IPS-NIHi7 (cell line): Measurements from ENCODE around the gene TMEM184B.

ENCODE experiments used
- DNase-seq: peaks from one replicate; pipeline ENCODE4 v3.0.0; 2012; ENCODE audit warnings: mixed read lengths; ENCODE audit errors: extremely low spot score

Gene TMEM184B

DNA sequence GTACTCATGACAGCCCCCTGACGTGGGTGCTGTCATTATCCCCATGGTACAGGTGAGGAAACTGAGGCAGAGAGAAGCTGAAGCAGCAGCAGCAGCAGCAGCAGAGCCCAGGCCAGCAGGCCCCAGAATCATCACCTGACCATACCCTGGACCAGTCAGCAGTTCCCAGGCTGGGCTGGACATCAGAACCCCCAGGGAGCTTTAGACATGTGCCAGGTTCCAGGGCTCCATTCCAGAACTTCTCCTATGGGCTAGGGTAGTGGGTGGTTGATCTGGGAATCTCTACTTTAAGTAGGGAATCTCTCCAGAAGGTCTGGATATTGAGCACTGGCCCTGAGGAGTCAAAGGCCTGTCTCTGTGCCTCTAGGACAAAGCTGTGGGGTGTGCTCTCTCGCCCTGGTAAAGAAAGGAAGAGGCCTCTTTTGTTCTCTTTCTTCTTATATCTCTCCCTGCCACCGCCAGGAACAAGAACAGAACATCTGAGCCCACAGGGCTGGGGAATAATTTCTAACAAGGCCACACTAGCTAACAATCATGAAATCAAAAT lies 44.4 kb downstream of the TMEM184B start:
- no peak for DNase-seq

DNA sequence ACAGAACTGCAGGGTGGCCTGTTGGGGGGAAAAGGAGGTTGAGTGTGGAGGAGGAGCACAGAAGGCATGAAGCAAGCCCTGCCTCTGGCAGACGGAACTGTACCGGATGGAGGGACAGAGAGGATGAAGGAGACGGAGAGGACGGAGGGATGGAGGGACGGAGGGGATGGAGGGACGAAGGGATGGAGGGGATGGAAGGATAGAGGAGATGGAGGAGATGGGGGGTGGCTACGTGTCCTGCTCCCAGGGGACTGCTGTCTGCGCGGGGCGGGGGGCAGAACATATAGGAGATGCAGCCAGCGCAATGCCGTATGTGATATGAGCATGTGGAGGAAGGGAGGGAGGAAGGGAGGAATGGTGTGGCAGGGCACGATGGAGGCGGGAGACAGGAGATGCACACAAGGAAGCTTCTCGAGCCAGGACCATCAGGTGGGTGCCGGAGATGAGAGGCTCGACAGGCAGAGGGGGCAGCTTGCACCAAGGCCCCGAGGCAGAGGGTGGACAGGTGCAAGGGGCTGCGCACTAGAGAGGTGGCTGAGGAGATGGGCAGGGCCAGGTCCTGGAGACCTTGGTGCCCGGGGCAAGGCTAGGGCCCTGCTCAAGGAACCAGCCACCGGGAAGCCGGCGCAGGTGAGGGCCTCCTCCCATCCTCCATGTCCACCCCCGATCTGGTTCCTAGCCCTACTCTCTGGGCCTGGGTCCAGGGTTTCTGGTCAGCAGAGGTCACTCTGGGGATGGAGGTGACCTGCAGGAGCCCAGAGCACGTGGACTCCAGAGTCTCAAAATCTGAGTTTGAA lies 45.8 kb downstream of the TMEM184B start:
- DNase-seq = no peak

DNA sequence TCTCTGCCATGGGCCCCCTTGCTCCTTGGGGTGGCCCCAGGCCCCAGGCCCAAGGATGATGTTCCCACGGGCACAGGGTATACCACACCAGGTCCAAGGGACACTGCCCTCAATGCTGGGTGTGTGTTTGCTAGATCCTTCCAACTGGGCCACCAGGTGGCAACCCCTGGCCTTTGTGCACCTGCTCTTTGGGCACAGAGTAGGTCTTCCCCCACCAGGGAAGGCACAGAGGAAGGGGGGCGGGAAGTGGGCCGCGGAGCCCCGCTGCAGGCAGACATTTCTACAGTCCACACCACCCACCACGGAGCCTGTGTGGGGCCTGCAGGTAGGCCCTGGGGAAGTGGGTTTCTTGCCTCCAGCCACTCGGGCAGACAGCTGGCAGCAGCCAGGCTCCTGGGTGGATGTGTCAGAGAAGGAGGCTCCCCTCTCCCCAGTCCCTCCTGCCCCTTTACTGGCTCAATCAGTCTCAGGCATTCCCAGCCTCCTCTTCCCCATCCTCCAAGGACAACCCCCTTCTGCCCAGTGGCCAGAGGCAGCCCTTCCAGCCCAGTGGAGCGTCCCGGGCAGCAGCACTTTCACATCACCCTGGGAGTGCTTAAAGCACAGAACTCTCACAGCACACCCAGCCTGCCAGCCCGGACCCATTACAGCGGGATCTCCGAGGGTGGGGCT lies 49.4 kb downstream of the TMEM184B start:
- DNase-seq = no peak

DNA sequence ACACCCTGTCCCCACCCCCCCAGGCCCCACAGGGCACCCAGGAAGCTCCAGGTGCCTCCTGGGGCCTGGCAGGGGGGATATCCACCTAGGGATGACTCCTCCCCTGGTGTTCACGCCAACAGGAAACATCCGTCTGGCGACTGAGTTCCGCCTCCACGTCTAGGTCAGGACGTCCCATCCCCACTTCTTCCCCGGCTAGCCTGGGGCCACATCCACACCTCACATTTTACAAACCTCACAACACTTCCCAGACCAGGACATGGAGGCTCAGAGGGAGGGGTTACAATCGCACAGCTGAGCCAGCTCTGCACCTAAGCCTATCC lies 50.1 kb downstream of the TMEM184B start:
- no peak for DNase-seq

DNA sequence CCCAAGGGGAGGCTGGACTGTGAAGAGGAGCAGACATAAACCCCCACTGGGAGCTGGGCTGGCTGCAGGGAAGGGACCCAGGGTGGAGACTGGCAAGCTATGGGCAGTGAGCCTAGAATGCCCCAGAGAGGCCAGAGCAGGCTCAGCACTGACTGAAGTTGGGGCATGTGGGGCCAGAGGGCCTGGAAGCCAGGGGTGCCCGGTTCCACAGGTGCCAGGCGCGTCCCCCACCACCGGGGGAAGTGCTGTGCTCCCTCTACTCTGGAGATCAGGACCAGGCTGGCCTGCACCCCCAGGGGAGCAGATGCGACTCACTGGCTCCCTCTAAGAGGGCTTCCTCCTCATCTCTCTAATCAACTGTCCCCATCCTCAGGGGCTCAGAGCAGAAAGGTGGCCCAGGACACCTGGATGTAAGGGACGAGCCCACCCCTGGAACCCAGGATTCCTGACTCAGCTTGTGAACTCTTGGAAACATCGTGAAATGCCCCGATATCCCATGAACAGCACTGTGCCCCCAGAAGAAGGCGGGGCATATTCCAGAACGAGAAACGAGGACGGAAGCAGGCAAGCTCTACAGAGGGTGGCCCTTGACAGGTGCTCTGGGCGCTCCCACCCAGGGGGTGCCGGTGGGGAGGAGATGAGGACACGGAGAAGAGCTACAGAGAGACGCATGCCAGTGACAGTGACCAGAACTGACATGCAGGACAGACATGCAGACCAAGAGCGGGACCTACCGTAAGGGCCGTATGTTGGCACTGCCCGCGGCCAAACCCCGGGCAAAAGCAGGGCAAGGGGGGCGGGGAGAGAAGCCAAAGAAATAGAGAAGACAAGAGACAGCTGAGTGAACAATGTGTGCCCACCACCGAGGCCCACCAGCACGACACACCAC lies 50.7 kb downstream of the TMEM184B start:
- no peak for DNase-seq

DNA sequence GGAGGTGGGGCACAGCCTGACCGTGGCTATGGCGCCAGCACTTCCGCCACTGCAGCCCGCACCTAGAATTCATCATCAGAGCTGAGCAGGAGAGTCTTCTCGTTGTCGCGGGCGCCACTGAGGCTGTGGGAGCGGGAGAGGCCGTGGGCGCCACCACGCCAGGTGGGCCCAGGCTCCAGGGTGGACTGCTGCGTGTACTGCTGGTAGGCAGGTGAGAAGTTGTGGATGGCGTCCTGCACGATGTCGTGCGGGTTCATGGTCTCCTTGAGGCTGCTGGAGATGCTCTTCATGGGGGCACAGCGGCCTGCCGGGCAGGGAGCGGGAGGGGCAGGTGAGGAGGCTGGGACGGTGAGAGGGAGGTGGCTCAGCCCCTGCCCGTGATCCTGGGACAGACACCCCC lies 51.4 kb downstream of the TMEM184B start:
- no peak for DNase-seq

DNA sequence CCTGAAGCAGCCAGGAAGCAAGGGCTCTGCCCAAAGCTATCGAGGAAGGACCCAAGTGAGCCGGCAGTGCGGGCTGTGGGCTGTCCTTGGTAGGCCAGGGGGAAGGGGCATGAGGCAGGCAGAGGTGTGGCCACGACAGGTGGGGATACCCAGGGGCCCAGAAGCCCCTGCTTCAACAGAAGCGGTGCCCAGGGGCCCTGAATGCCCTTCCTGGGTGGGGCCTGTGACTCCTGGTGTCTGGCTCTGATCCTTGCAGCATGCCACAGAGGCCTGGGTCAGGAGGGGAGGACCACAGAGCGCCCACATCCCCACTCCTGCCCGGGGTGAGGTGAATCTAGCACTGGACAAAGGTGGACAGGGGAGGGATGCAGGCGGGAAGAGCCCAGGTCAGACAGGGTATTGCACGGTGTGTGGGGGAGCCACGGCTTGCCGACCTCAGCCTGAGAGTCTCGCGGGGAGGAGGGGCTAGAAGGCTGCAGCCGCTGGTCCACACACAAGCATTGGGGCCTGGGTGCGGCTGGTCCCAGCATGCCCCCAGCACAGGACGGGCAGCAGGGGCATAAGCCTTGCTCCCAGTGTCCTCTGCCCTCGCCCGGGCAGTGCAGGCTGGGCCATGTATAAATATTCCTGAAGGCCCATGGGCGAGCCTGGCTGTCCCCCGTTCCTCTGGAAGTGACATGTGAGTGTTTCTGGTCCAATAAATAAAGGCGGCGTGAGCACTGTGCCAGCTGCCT lies 52.0 kb downstream of the TMEM184B start:
- no peak for DNase-seq

DNA sequence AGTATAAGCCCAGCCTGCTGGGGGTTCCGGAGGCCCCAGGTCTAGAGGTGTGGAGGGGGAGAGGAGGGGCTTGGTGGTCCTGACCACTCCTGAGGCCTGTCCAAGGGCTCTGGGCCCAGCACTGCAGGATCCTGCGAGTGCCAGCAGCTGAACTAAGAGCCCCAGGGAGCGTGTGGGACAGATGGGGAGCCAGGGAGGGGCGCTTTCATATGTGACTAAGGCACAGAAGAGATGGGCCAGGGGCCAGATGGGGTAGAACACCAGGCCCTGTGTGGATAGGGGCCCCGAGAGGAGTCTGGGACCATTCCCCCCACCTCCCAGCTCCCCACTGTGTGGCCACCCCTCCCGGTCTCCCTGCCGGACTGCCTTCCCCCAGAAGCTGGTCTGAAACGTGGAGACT lies 52.6 kb downstream of the TMEM184B start:
- DNase-seq = no peak

DNA sequence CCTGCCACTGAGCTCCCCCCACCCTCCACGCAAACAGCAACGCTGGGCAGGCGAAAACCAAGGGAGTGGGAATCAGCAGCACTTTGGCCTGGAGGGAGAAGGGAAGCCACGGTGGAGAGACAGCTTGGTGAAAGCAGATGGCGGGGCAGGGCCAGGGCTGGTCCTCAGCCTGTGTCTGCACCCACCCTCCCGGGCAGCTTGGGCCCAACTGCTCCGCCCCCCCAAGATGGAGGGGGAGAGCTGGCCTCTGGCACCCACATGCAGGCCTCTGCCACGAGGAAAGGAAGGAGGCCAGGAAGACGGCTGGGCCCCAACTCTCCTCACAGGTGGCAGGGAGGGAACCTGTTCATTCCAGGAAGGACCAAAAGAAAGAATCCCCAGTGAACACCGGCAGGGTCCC lies 53.2 kb downstream of the TMEM184B start:
- DNase-seq = no peak

DNA sequence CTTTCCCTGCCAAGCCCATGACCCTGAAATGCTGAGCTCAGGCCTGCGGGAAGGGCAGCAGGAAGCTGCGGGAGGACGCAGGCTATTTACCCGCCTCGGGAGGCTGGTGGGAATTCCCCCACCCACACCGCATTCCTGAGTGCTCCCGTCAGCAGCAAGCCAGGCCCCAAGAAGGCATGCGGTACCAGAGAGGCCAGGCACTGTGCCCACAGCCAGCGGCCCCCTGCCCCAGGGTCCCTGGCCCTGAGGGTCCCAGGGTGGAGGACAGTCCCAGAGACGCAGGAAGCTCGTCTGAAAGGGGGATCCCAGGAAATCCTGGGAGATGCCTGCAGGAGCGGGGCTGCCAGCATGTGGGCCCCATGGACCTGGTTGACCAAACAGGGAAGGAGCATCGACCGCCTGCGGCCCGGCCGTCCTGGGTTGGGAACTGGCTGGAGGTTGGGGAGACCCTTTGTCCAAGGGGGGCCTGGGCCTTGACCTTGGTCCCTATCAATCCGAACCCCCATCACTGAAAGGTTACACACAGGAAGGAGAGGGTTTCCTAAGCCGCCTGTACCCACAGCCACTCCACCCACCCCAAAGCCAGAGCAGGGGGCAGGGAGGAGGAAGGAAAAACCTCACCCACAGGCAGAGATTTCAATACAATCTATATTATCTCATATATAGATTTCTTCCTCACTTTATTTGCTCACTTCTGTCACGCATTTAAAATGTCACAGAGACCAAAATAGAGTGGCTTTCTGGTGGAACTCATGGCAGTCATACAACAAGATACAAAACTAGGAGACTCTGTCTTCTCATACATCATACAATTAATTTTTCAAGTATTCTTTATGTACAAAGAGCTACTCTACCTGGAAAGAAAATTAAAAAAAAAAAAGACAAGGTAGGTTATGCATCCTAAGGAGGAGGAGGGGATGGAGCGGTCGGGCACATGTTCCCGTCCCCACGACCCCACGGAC lies 53.9 kb downstream of the TMEM184B start:
- peak; percentile 84 for DNase-seq

DNA sequence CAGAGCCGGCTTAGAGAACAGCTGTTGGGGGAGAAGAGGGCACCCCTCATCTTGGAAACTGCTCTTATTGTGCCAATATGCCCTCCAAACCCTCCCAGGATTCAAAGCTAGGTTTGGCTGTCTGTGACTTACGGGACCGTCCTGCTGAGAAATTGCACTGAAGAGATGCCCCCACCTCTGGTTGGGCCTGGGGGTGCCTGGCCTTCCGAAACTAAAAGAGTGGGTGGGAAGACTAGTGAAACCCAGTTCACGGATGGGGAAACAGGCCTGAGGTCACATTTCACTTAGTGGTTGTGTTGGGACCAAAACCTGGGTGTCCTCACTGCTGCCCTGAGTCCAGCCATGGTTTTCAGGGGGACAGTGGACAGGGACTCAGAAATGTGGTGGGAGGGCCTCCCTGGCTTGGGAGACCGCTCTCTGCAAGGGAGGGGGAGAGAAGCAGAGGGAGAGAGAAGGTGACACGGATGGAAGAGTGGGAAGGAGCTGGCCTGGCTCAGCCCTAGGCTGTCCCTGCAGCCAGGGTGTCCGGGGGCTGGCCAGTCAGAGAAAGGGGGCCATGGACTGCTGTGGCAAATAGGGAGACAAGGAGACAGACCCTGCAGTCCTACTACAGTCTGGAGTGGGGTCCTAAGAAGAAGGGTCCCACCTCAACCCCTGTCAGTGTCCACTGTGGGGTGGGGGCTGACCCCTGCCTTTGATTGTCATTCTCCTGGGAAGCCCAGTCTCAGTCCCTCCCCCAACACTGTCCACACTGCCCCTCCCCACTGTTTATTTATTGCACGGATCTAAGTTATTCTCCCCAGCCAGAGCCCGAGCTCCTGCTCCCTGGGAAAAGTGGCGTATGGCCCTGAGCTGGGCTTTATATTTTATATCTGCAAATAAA lies 57.4 kb downstream of the TMEM184B start:
- DNase-seq = no peak

DNA sequence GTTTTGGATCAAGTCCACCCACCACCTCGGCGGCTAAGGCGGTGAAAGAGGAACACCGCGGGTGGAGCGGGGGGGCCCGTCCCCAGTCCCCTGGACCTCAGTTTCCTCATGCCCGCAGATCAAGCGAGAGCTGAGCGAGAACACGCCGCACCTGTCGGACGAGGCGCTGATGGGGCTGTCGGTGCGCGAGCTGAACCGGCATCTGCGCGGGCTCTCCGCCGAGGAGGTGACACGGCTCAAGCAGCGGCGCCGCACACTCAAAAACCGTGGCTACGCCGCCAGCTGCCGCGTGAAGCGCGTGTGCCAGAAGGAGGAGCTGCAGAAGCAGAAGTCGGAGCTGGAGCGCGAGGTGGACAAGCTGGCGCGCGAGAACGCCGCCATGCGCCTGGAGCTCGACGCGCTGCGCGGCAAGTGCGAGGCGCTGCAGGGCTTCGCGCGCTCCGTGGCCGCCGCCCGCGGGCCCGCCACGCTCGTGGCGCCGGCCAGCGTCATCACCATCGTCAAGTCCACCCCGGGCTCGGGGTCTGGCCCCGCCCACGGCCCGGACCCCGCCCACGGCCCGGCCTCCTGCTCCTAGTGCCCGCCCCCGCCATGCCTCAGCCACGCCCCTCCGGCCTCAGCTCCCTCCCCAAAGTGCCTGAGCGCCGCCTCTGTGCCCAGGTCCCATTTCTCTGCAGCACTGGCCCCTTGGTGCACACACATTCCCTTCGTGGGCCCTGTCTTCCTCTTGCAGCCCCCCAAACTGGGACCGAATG lies 58.3 kb downstream of the TMEM184B start:
- peak; percentile 92 for DNase-seq

DNA sequence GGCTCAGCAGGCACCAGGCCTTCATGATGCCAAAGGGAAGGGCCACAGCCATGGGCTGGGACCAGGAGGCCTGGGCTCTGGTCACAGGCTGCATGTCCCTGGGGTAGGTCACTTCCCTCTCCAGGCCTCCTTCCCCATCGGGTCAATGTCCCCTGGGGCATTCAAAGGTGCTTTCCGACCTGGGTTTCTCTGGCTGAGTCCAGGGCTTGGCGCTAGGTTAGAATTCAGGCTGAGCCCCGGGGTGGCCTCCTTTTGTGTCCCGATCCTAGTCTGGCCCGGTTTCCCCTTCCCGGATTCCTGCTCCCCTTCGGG lies 58.9 kb downstream of the TMEM184B start:
- no peak for DNase-seq

DNA sequence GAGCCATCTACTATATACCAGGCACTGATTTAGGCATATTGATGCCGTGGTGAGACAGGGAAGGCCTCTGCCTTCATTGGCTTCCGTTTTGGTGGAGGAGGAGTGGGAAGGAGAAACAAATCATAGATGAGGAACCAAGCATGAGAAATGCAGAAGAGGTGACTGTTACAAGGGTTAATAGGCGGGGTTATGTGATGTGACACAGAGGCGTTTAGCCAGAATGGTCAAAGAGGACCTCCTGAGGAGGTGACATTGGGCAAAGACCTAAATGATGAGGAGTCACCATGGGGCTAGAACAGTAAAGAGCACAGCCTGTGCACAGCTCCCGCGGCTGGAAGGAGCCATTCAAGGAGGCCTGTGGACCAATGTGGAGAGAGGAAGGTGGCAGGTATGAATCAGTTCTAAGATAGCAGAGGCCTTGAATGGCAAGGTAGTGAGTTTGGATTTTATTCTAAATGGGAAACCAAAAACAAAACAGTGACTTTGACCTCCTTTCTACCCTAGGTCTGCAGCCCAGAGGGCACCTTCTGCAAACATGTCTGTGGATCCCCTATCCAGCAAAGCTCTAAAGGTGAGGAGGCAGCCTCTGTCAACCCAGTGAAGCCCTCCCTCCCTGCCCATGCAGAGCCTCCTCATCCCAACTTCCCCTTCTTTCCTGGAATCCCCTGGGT lies 59.4 kb downstream of the TMEM184B start:
- DNase-seq = no peak

DNA sequence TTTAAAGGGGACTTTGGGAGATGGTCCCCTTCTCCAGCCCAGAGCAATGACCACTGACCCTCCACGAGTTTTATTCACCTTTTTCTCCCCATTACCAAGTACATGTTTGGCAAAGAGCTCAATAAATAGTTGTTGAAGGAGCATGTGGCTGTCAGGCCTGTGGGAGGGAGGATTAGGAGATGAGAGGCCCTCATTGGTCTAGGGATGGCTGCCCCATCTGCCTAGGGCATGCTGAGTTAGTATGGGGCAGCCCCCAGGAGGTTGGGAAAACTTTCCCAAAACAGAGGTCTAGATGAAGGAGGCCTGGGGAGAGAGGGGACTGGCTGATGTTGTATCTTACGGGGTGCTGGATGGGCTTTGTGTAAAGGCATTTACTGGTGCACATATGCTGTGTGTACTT lies 60.4 kb downstream of the TMEM184B start:
- DNase-seq = no peak

DNA sequence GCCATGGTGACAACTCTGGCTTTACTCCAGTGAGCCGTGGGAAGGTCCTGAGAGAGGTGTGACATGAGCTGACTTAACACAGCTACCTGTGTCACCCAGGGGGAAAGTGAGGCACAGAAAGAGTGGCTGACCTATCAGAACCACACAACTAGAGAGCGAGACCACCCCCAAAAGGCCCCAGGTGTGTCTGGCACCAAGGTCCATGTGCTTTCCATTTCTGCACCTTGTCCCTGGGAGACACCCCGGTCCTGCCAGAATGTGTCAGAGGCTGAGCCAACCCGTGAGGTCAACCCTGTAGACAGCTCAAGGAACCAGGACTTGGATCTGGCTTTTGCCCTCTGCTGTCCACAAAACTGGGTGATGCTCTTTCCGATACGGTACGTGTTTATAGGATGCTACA lies 61.3 kb downstream of the TMEM184B start:
- no peak for DNase-seq

DNA sequence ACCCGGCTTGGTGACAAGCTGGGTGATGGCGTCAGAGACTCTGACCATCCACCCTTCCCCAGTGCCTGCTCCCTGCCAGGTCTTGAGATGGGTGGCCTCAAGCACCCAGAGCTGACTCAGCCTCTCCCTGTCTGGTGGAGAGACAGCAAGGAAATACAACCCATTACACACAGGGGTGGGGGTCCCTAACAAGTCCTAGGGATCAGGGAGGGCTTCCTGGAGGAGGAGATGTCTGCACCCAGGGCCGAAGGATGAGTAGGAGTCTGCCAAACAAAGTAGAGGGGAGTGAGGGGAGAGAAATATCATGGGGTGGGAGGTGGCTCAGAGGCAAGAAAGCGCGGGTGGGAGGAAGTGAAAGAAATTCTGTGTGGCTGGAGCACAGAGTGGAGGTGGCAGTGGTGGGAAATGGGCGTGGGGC lies 64.2 kb downstream of the TMEM184B start:
- no peak for DNase-seq

DNA sequence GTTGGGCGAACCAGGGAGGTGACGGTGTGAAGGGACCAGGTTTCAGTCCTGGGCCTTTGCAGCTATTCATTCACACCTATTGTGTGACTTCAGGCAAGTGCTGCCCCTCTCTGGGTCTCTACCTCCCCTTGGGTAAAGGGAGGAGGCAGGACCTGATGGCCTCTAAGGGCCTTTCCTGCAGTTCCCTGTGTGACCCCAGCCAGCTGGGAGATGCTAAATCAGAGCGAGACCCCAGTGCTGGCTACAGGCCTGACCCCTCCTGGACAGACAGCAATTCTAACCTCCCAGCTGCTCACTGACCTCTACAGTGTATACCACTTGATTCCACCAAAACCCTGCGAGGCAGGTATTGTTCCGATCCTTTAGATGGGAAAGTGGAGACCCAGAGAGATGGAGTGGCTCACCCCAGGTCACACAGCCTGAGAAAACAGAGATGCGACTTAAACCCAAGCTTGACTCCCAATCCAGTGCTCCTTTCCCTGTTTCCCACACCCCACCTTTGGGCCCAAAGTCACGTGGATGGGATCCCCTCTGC lies 64.8 kb downstream of the TMEM184B start:
- DNase-seq = no peak
